ENCODE measurements around the gene KCNH6.

KCNH6 gene

GRCh38 chr17:63537001-63537400, 13.8 kb downstream of the KCNH6 start:
- no peak for DNase-seq

DNA sequence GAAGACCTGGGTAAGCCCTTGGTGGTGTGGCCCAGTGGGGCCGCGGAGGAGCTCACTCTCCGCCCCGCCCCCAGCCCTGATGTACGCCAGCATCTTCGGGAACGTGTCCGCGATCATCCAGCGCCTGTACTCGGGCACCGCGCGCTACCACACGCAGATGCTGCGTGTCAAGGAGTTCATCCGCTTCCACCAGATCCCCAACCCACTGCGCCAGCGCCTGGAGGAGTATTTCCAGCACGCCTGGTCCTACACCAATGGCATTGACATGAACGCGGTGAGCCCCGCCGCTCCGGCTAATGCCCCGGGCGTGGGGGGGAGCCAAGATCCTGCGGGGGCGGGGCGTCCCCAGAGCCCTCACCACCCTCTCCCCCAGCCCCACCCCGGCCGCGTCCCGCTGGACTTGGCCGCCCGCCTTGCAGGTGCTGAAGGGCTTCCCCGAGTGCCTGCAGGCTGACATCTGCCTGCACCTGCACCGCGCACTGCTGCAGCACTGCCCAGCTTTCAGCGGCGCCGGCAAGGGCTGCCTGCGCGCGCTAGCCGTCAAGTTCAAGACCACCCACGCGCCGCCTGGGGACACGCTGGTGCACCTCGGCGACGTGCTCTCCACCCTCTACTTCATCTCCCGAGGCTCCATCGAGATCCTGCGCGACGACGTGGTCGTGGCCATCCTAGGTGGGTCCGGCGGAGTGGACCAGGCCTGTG, 15.0 kb downstream of the KCNH6 start:
- no peak for DNase-seq

DNA sequence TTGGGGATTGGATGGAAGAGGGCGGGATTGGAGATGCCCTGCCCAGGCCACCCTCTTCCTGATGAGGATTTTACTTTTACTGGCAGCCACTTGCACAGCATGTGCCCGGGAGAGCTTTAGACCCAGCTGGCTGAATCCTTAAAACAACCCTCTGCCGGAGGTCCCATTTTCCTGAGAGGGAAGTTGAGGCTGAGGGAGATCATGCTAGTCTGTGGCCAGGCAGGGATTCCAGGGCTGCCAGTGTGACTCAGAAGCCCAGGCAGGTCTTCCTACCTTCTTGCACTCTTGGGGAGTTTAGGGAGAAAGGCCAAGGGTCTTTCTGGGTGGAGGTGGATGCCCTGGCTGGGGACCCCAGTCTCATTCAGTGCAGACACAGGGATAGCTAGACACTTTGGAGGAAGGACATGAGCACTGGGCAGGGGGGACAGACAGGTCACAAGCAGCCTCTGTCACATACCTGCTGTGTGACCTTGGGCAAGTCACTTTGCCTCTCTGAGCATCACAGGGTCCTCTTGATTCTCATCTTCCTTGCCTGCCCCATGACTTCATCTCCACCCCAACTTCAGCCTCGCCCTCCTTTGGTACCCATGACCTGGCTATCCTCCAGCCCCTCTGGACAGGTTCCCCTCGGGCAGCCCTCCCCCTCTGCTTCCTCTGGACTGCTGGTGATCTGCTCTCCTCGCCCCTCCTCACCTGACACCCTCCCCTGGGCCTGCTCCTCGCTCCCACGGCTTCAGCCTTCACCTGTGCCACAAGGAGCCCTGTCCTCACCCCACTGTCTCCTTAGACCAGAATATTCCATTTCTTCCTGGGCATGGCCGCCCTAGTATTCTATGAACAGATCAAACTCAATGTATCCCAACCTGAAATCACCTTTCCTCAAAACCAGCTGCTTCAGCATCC, 15.8 kb downstream of the KCNH6 start:
- DNase-seq = no peak

DNA sequence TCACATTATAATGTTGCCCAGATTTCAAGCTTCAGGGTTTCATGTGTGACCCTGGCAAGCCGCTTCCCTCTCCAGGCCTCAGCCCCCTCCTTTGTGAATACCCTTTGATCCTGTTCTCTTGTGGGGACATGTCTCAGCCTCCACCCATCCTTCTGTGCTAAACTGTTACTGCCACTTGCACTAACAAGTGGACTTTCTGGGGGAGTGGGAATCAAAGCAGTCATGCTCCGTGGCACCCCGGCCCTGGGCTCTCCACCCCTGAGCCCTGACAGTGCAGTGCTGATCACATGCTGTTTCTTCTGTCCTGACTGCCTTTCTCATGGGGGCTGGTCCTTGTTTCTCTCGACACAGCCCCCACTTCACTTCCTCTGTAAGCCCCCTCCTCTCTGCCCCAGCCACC, 17.4 kb downstream of the KCNH6 start:
- no peak for DNase-seq

GRCh38 chr17:63542218-63542545, 19.0 kb downstream of the KCNH6 start:
- no peak for DNase-seq

- DNase-seq = no peak
Observed at GRCh38 chr17:63542942-63543821, 20.0 kb downstream of the KCNH6 start.

DNA sequence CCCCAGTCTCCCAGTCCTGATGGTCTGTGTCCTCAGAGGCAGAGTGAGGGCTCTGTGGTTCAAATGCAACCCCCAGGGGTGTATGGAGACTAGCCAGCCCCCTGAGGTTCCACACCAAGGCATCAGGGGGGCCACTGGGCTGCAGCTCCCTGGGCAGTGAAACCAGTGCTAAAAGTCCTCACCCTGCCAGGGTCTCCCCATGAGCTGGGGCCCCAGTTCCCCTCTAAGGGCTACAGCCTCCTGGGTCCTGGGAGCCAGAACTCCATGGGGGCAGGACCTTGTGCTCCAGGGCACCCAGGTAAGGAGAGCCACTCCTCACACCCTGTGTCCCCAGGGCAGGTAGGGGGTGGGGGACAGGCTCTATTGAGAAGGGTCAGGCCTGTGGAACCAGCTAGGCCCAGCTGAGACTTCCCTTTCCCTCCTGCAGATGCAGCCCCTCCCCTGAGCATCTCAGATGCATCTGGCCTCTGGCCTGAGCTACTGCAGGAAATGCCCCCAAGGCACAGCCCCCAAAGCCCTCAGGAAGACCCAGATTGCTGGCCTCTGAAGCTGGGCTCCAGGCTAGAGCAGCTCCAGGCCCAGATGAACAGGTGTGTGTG, 20.8 kb downstream of the KCNH6 start:
- DNase-seq = no peak

- DNase-seq = no peak
Observed at GRCh38 chr17:63544467-63545301, 21.5 kb downstream of the KCNH6 start.

- no peak for DNase-seq
Observed at GRCh38 chr17:63546308-63547082, 23.3 kb downstream of the KCNH6 start.

DNA sequence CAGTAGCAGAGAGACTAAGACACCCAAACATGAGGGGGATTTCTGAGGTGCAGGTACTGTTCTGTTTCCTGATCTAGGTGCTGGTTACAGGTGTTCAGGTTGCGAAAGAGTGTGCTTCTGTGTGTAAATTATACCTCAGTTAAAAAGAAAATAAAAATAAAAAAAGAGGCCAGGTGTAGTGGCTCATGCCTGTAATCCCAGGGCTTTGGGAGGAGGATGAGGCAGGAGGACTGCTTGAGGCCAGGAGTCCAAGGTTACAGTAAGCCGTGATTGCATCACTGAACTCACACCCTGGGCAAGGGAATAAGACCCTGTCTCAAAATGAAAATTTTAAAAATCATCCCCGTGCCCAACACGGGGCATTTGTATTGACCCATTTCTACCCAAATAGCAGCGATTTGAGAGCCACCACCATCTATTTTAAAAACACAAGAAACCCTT, 23.9 kb downstream of the KCNH6 start:
- DNase-seq = no peak

- DNase-seq = no peak
Observed at GRCh38 chr17:63549289-63549945, 26.3 kb downstream of the KCNH6 start.

- DNase-seq = peak; percentile 98 to 99
Observed at GRCh38 chr17:63549946-63550816, 27.0 kb downstream of the KCNH6 start, which contains the start of gene DCAF7. Gene DCAF7, plus strand, starts transcription at chr17:63550477. Its CDS starts 201 bp downstream, at chr17:63550678.

- DNase-seq = no peak
Observed at GRCh38 chr17:63550817-63551639, 27.9 kb downstream of the KCNH6 start.

- DNase-seq = no peak
Observed at GRCh38 chr17:63552211-63552610, 29.1 kb downstream of the KCNH6 start.

DNA sequence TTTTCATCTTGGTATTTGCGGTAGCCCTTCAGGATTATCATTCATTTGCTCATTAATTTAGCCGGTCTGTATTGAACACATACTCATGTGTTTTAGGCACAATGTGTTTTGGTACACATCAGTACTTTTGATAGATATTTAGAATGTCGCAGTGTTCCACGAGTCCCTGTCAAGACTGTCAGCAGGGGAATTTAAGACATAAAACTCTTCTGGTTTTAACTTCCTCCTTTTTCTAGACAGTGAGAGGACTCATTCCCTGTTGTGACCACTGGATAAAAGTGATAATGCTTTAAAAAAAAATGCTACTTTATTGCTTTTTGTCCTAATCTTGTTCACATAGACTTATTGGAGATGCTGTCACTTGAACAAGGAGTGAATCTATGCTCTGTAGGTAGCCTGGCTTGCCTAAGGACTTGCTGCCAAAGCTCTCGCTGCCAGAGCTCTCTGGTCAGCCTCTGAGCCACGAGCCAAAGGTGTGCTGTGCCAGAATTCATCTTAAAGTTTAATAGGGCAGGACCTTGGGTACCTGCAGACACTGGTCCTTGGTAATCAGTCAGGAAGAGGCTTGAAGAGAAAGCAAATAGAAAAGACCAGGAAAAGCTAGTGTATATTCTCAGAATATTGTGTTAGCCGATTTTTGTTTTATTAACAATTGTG, 32.5 kb downstream of the KCNH6 start:
- peak in 1 of 2 donors; percentile 44 for DNase-seq

DNA sequence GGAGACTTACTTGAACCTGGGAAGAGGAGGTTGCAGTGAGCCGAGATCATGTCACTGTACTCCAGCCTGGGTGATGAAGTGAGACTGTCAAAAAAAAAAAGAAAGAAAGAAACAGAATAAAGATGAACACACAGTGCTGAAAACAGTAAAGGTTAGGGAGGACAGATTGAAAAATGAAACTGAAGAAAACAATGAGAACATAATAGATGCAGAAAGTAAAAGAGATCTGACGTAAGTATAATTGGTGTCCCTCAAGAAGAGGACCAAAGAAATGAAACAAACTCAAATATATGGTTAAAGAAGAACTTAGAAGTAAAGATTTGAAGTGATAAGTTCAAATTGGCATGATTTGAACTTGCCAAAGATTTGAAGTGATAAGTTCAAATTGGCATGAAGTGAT, 34.3 kb downstream of the KCNH6 start:
- no peak for DNase-seq

DNA sequence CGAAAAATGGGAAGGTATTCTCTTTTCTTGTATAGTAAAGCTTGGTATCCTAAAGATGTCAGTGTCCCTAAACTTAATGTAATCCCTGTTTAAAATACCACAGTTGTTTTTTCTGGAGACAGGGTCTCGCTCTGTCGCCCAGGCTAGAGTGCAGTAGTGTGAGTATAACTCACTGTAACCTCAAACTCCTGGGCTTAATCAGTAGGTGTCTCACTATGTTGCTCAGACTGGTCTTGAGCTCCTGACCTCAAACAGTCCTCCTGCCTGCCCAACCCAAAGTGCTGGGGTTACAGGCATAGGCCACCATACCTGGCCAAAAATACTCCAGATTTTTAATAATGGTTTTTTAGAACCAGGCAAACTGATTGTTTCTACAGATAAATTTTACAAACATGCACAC, 35.3 kb downstream of the KCNH6 start:
- DNase-seq = no peak

- no peak for DNase-seq
Observed at GRCh38 chr17:63561819-63562218, 38.7 kb downstream of the KCNH6 start.
